Peyer's patch (tissue), 4 donors: ENCODE data around the gene C16orf95.

Experiments
- POLR2A ChIP-seq, 2 donors: fragments of 450-650 bp; IDR thresholded peaks; one replicate each; pipeline ENCODE4 v1.5.1; 2017; ENCODE audit warnings: antibody characterized with exemption in 2 of 2, mild to moderate bottlenecking in 2 of 2, moderate library complexity in 2 of 2
- TF ChIP-seq, protein P1 (sequence below), 6 experiments: fragments of 450-650 bp in 4 of 6; fragments of 200-600 bp in 2 of 6; sonication (generic) in 1 of 6; IDR thresholded peaks; one replicate each; pipeline ENCODE4 v1.5.1; 2017 to 2019; ENCODE audit warnings: antibody characterized with exemption in 6 of 6, mild to moderate bottlenecking in 3 of 6, moderate library complexity in 1 of 6

GRCh38 chr16:87340198-87340597, 23.0 kb upstream of the C16orf95 start:
- TF ChIP-seq, protein P1, sequence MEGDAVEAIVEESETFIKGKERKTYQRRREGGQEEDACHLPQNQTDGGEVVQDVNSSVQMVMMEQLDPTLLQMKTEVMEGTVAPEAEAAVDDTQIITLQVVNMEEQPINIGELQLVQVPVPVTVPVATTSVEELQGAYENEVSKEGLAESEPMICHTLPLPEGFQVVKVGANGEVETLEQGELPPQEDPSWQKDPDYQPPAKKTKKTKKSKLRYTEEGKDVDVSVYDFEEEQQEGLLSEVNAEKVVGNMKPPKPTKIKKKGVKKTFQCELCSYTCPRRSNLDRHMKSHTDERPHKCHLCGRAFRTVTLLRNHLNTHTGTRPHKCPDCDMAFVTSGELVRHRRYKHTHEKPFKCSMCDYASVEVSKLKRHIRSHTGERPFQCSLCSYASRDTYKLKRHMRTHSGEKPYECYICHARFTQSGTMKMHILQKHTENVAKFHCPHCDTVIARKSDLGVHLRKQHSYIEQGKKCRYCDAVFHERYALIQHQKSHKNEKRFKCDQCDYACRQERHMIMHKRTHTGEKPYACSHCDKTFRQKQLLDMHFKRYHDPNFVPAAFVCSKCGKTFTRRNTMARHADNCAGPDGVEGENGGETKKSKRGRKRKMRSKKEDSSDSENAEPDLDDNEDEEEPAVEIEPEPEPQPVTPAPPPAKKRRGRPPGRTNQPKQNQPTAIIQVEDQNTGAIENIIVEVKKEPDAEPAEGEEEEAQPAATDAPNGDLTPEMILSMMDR (IDR thresholded peaks at IDR 0.05) = no peak
- no peak for TF ChIP-seq POLR2A (IDR thresholded peaks at IDR 0.05)
